GM18858 (cell line): Measurements from ENCODE around the gene HEMK1.

Source experiments
- ATAC-seq: cut with Tn5 transposase; IDR thresholded peaks from one replicate; pipeline ENCODE4 v1.9.1; 2021; ENCODE audit not compliant: unreplicated experiment

Gene HEMK1

DNA sequence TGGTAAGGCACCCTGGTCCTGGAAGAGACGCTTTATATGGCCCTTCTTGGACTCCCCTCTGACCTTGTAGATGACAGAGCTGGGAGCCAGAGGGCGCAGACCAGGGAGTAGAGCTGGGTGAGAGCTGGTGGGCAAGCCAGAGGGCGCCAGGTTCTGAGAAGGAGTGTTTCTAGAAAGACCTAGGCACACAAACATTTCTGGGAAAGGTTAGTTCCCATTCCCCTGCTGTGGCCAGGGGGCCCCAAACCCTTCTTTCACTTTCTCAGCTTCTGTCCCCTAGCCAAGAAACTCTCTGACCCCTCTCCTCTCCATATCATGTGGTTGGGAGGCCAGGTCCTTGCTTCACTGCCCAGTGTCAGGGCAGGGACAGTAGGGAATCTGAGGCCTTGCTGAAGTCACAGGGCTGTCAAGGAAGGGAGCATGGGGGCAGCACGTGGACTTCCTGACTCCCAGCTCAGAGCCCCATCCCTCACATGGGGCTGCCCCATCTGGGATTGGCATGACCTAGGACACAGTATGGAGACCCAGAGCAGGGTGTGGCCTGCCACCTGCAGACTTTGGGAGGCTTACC, 3.6 kb downstream of the HEMK1 start:
- ATAC-seq: no peak

DNA sequence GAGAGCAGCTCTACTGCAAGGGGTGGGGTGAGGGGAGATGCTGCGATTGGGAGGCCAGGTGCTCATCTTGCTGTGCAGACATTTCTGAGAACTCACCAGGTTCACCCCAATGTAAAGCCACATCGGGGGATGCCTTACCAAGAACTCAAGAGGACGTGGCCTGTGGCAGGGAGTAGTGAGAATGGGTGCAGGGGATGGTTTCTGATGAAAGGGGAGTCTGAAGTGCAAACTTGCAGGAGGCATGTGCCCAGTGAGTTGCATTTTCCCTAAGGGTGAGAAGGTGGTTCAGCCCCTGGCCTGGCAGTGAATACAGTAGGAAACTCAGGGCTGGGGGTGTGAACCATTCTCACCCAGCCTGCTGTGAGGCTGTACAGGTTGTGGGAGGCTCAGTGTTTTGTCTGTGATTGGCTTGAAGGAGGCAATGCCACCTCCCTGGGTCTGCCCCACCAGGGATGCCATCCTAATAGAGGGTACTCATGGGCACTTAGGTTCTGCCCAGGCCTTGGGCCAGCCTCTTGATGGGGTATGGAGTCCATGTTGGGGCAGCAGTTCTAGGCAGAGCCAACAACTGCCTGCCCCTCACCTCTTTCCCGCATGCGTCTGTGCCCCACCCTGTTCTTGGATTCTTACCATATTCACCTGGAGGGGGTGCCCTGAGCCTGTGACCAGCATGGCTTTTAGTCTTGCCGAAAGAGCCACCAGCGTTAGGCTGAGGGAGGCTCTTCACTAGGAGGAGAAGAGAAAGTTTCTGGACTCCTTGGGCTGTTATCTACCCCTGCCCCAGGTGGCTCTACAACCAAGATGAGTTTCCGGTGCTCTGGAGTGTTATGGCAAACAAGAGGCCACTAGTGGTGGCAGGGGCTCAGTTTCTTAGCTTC, 4.5 kb downstream of the HEMK1 start:
- ATAC-seq: no peak

DNA sequence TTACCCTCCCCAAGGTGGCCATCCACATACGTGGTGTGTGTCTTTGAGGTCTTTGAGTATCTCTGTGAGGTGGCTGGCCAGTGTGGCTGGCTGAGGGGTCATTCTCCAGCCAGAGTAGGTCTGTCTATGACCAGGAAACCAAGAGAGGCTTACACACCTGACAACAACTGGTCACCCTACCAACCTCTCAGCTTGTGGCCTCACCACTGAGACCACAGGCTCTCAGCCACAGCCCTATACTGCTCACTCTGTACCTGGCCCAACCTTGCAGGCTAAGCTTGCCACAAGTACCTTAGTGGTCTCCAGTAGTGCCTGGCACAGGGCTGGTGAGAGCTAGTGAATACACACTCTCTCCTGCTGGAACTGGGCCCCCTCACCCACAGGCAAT, 5.1 kb downstream of the HEMK1 start:
- no peak for ATAC-seq

DNA sequence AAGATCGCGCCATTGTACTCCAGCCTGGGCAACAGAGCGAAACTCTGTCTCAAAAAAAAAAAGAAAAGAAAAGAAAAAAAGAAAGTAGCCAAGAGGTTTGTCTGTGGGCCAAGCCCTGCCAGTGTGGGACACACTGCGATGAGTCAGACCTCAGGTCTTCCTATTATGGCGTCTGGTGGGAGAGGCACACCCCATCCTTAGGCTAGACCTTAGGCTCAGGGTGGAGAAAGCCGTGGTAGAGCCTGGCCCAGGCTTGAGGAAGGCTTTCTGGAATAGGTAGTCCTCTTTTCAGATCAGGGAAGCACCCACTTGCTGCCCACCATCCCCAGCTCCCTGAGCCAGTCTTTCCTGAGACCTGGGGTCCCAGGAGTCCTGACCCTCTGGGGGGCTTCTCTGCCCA, 6.0 kb downstream of the HEMK1 start:
- ATAC-seq: no peak

DNA sequence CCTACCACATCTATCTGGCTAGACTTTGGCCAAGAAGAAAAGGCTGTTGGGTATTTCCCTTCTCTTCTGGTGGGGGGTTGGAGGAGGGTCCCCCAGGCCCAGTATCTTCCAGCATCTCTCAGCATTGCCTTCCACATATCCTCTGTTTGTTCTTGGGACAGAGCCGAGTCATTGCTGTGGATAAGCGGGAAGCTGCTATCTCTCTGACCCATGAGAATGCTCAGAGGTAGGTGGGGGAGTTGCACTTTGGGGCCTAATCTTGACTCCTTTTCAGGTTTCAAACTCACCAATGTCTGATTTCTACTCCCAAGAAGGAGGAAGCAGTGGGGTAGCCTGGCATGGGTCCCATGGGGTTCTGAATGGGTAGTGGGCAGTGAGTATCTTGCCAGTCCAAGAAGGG, 8.0 kb downstream of the HEMK1 start:
- no peak for ATAC-seq

DNA sequence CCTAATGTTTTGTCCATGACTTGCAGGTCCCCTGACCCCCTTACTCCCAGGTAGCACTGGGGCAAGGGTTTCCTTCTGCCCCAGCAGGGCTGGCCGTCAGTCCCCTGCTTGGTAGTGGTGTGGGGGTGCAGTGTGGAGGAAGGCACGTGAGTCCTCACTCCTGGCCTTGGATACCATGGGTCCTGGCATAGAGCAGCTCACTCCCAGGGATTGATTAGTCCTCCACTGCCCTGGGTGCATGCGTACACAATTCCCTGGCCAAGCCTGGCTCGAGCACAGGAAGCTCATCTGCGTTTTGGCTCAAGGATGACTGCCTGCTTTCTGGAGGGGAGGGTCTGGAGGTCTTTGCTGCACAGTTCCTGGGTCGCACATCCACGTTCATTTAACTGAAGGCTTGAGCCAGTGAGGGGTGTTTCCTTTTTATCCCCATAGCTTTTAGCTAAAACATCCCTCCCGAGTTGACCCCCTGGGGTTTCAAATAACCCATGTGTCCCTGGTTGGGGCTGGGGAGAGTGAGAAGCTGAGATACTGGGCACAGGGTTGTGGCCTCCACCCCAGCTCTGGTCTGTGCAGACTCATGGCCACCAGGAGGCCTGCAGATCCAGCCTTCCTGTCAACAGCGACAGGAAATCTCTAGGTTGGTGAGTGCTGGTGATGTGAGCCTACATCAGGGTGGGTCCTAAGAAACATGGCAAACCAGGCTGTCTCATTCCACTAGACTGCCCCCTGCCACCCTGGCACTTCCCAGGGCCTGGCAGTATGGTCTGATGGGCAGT, 11.5 kb downstream of the HEMK1 start:
- no peak for ATAC-seq

DNA sequence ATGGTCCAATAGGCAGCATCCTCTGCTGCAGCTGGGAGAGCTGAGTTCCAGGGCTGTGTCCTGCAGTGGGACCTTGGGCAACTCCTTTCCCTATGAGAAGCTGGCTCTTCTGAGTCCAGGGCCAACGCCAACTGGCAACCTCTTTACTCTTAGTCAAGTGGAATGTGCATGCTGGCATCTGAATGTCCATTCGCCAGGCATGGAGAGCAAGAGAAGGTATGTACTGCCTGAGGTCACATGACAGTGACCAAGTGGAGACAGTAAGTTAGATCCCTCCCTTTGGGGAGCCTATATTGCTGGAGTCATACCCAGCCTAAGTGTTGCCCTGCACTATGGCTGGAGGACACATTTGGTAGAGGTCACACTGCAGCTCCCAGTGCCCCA, 12.1 kb downstream of the HEMK1 start:
- no peak for ATAC-seq

DNA sequence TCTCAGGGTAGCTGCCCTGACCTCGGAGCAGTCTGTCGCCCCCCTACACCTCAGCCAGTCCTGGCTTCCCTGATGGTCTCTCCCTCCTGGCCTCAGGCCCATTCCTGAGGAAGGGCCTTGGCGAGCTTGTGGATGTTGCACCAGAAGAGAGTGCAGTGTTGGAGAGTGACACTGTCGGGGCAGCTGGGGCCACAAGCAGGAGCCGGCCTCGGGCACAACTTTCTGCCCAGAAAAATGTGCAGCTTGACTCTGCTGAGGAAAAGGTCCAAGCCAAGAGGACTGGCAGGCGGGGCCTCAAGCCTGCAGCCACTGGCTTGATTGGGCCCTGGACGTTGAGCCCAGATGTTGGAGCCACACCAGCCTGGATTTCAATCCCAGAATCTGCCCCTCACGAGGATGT, 12.8 kb downstream of the HEMK1 start:
- ATAC-seq: no peak

DNA sequence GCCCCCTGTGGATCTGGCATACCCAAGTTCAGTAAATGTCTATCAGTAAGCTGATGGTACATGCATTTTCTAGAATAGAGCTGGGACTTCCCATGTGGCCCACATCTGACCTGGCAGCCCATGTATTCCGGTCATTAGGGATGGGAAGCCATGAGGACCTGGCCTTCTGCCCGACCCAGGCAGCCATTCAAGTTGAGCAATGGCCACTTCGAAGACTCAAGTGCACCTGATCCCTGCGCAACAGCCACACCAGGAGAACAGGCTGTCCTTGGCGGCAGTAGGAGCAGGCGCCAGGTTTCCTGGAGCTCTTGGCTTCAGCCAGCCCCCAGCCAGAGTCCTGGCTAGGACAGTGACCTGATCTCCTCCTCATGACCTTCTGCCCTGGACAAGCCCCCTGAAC, 14.6 kb downstream of the HEMK1 start:
- ATAC-seq: no peak

DNA sequence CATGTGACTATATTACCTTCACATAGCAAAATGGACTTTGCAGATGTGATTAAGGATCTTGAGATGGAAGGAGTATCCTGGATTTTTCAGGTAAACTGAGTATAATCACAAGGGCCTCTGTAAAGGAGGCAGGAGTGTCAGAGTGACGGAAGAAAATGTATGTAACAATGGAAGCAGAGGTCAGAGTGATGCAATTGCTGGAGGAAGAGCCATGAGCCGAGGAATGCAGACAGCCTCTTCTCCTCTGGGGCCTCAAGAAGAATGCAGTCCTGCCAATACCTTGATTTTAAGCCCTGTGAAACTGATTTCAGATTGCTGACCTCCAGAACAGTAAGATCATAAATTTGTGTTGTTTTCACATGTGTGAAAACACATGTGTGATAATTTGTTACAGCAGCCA, 15.1 kb downstream of the HEMK1 start:
- no peak for ATAC-seq

DNA sequence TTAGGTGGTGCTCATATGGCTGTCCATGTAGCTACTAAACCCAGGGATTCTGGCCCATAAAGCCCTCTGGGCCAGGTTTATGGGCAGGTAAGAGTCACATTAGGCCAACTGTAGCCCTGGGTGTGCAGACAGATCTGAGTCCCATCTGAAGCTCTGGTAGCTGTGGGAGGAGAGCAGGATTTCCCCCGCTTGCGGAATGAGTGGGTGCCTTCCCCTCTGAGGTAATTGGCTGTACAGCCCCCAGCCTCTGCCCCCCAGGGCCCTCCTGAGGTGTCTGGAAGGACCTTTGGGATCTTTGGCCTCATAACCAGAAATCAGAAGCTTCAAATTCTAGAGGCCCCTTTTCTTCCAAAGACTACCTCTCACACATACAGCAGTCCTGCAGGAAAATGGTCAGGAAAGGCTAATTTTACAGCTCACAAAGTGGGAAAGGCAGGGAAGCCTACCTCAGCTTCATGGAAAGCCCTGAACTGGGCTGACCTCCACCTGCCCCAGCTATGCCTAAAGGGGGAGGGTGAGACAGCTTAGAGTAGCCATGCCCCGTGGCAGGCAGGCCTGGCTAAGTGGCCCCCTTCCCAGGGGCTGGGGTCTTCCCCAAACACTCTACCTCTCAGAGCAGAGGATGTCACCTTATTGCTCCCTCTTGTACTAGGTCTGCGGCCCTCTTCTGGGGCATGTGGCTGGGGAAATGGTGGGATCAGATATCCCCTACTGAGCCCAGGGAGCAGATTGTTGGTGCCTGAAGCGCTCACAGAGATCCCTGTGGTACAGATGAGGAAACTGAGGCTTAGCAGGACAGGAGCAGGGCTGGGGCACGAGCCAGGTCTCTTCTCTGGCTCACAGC, 16.8 kb downstream of the HEMK1 start:
- no peak for ATAC-seq

DNA sequence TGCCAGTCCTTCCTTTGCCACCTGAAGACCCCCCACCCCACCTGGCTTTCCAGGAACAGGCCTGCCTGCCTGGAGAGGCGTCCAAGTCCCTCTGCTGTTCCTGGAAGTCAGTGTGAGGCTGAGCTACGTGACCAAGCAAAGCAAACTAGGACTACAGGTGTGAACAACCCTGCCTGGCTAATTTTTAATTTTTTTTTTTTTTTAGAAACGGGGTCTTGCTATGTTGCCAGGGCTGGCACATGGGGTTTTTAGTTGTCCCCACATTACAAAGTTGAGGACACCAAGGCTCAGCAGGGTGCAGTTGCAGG, 17.4 kb downstream of the HEMK1 start:
- ATAC-seq: no peak

DNA sequence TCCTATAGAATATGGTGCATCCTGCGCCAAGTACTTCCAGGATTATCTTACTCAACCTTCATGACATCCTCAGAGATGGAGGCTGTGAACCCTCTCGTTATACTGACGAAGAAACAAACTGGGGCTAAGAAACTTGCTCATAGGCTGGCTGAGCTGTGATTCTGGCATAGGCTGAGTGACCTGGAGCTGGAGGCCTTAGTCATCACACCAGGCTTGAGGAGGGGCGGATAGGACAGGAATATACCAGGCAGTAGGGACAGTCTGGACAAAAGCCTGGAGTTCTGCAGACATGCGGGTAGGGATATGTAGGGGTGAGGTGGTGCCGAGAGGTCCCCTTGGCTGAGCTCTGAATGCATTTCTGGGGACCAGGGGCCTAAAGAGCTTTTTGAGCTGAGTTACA, 18.1 kb downstream of the HEMK1 start:
- ATAC-seq: no peak

DNA sequence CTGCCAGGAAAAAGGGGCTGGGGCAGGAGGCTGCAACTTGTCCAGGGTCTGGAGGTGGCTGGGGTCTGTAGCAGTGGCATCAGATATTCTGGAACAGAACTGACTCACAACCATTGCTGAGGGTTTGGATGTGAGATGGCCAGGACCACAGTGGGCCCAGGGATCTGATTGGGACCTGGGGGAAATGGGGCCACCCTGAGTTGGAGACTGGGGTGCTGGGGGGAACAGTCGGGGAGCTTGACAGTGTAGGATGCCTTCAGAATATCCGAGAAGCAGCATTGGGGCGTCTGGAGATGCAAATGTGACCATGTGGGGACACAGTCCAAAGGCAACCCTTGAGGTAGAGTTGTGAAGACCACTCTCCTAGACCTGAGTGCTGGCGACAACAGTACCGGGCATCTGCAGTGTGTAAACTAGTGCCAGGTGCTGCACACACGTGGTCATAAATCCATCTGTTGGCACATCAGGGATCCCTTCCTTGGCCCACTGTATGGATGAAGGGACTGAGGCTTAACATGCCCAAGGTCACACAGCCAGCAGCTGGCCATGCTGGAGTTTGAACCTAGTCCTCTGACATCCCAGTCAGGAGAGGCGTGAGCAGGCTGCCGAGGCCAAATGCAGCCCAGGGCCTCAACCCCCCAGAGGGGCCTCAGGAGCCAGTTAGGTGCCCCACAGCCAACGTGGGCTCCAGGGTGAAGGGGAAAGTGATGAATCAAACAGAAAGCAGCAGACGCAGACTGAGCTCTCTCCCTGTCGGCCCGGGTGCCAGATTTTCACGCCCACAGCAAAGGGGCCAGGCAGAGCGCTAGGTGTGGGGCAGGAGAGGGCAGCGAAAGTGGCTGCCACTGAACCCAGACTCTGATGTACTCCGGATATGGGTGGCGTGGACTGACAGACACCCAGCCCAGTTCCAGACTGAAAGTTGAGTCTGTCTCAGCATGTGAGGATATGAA, 18.8 kb downstream of the HEMK1 start:
- no peak for ATAC-seq

DNA sequence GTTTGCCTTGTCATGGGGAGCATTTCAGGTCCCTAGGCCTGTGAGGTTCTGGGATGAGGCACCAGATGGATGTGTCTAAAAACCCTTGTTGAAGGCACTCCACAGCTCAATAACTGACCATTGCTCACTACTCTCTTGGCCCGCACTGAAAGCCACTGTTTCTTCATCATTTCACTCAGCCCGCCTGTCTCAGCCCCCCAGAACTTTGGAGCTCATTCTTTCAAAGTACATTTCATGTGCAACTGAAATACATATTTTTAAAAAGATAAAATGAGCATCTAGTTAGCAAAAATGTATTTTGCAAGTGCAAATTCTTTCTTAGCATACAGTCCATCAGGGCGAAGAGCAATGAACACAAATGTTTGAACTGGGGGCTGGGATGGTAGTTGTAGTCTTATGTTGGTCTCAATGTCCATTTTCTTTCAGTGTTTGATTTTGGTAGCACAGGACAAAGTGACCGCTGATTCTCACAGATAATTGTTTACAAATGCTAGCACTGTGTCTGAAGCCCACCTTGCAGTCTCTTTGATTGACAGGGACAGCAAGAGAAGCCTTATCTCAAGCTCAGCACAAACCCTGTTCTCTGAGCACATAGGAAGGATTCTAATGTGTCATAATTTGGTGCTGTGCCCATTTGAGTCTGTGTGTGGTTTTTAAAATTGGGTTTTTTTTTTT, 19.6 kb downstream of the HEMK1 start:
- ATAC-seq: no peak

DNA sequence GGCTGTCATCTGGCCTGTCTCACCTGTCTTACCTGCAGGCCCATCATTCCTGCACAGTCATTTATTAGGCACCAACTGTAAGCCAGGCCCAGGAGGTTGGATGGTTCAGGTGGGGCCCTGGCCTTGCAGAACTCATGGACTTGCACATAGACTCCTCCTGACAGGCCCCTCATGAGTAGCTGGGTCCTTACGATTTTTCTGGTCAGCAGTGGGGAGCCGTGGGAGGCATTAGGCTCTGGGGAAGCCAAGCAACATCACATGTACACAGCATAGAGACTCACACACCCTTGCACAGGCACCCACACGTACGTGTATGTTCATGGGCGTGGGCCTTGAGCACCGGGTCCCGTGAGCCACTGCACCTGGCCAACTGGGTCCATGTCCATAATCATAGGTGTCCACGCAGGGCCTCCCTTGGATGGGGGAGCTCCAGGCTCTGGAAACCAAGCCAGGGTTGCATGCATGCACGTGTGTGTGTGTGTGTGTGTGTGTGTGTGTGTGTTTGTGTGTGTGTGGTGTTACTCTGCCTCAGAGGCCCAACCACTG, 21.9 kb downstream of the HEMK1 start:
- ATAC-seq: no peak

DNA sequence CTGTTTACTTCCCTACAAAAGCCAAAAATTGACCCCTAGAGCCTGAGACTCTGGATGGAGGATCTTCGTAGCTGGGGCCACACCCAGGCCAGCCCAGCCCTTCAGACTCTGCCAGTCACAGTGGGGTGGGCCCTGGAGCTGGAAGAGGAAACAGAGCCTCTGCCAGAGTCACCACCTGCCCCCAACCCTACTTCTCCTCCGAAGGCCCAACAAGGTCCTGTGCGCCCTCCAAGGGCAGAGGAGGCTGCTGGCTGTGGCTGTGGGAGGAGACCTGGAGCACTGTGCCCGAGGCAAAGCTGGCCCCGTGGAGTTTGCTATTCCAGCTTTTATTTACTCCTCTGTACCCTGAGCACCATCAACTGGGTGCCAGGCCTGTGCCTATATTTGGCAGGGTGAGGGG, 23.2 kb downstream of the HEMK1 start:
- no peak for ATAC-seq

DNA sequence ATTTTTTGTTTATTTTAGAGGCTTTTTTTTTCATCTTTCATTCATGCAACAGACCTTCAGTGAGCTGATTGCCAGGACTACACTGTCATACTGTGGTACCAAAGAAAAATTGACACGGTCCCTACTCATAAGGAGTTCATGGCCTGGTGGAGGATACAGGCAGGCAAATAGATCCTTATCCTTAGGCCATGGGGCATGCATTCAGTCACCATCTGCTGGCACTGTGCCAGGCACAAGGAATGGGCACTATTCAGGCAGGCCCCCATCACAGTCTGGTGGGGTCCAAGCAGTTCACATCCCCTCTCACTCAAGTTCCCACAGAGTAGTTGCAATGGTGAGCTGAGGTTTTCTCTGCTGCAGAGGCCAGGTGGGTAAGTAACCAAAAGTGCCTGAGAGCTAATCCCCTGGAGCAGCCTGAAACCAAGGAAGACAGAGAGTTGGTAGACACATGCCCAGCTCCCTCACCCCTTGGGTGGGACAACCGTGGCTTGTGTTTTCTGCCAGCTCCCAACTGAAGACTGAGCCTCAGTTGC, 25.0 kb downstream of the HEMK1 start:
- no peak for ATAC-seq

DNA sequence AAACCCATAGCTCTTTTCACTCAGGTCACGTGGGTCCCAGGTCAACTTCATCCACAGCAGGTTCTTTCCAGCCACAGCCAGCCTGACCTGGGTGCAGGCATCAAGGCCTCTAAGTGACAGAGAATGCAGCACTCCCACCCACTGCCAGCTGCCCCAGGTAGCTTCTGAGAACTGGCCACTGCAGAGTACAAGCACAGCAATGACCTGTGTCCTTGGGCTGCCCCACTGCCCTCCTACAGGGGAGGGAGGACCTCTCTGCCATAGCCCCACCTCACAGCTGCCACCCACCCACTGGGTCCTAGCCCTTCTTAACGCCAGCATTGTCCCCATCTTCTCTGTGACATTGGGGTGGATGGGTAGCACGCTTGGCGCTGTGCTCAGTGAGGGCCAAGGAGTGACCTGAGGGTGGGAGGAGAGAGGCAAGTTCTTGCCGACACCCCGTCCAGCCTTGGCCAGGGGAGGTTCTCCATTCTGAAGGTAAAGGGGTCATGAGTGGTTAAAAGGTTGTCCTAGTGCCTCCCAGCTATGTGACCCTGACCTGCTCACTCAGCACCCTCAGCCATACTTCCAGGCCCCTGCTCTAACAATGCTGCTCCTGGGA, 29.9 kb downstream of the HEMK1 start:
- no peak for ATAC-seq
